ENCODE data around the gene NUDT21. TPM values are rescaled to one million over a fixed set of nuclear protein-coding genes. Genes with fewer than 3 reads are reported as not detected.

Gene NUDT21
- total and polyA plus RNA-seq, 8 donors = 7.9 to 57.6 (median 46.8) TPM

DNA sequence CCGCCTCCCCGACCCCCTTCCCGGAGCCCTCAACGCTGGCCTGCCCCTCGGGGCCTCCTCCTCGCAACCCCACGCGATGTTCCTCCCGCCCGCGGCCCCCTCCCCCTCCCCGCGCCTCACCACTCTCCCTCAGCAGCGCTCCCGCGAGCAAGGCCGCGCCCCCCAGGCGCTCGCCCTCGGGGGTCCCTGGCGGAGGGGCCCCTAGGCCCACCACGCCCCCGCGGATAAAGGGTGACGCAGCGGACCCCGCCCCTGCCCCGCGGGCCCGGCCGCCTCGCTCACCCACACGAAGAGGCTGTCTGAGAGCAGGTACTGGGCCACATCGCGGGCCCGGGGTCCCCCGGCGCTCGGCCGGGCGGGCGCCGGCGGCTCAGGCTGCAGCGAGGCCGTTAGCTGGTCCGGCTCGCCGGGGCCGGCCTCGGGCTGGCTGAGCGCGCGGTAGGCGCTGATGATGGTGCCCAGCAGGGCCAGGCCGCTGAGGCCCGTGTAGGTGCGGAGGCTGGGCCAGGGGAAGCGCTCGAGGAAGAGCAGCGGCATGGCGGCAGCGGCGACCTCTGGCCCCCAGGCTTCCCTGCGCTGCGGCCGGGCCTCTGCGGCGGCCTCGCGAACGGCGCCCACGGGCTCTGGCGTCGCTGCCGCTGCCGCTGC is 26.2 kb downstream of the NUDT21 start:
- peak; percentile 34 to 64 (median 47) for ATAC-seq
- TF ChIP-seq, protein P1, sequence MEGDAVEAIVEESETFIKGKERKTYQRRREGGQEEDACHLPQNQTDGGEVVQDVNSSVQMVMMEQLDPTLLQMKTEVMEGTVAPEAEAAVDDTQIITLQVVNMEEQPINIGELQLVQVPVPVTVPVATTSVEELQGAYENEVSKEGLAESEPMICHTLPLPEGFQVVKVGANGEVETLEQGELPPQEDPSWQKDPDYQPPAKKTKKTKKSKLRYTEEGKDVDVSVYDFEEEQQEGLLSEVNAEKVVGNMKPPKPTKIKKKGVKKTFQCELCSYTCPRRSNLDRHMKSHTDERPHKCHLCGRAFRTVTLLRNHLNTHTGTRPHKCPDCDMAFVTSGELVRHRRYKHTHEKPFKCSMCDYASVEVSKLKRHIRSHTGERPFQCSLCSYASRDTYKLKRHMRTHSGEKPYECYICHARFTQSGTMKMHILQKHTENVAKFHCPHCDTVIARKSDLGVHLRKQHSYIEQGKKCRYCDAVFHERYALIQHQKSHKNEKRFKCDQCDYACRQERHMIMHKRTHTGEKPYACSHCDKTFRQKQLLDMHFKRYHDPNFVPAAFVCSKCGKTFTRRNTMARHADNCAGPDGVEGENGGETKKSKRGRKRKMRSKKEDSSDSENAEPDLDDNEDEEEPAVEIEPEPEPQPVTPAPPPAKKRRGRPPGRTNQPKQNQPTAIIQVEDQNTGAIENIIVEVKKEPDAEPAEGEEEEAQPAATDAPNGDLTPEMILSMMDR (IDR thresholded peaks at IDR 0.05) = no peak
- H3K4me3 ChIP-seq = peak overlapping the region; percentile 93 to 99 (median 96)
- DNase-seq = peak; percentile 27 to 79 (median 55)
- no peaks in the 10 kb centered on the region for H3K27me3 ChIP-seq
- 1% methylated on average over 49 to 79 of the region's 79 CpGs for WGBS, 2 donors
- H3K4me1 ChIP-seq = peaks cover 20 to 31% (median 23%) of the 10 kb centered on the region in 3 donors
- no peak for FAIRE-seq
- intact Hi-C loops (cut with DNase I) = no loop called here
- no peaks in the 10 kb centered on the region for H3K36me3 ChIP-seq
- H3K27ac ChIP-seq = peak overlapping the region; percentile 70 to 80 (median 76)
- no peaks in the 10 kb centered on the region for H3K9me3 ChIP-seq

DNA sequence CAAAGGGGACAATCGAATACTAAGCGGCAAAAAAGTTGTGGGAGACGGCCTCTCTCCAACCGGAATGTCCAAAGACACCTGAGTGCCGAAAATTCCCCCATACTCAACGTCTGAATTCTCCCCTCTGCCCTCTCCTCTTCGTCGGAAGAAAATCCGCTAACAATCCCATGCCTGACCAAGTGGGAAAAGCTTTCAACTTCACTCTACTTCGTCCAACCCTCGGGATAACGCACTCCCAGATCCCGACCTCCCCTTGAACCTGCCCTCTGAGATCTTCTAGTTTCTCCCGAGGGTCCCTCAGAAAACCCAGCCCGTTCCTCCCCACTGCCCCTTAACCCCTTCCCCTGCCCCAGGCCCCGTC is 26.7 kb downstream of the NUDT21 start:
- intact Hi-C loops (cut with DNase I) = no loop called here
- H3K27me3 ChIP-seq = no peaks in the 10 kb centered on the region
- peak overlapping the region; percentile 93 to 99 (median 96) for H3K4me3 ChIP-seq
- no peaks in the 10 kb centered on the region for H3K36me3 ChIP-seq
- peak overlapping the region in 2 of 4 donors; percentile 70 to 80 for H3K27ac ChIP-seq
- WGBS, 2 donors = 0 to 3% methylated on average over 16 of the region's 16 CpGs
- TF ChIP-seq, protein P1 (IDR thresholded peaks at IDR 0.05) = no peak
- no peak for FAIRE-seq
- peak in 1 of 6 donors; percentile 21 for DNase-seq
- peak; percentile 4 to 26 (median 6) for ATAC-seq
- peaks cover 21 to 36% (median 23%) of the 10 kb centered on the region in 3 donors for H3K4me1 ChIP-seq
- H3K9me3 ChIP-seq = no peaks in the 10 kb centered on the region

DNA sequence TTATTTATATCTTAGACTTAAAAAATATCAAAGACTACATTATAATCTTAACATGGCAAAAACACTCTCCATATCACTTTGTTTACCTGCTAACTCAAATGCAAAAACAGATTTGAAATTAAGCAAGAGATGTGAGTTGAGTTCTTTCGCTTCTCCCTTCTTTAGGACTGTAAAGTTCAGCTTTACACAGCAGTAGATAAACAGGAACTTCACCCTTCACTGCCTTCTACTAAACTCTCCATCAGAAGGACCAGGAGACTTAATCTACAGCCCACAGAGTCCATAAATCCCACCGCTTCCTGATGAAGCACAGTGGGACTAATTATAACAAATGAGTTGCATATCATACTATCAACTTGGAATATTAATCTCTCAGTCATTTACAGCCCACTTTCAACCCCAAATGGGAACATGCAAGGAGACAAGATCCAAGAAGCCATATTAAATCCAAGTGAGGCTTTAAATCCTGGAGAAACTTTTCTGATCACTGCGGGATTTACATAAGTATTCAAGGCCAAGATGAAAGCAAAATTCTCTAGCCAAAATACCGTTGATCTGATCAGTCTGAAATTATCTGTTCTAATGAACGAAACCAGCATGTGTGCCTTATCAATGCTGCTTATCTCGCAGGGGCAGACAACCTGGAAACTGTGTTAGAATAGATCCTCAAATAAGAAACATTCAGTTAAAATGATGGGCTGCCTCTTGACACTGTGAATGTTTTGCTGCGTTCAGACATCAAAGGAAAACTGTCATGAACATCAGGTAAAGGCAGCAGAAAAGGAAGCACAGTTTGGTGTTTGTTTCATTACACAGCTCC is 27.3 kb downstream of the NUDT21 start:
- intact Hi-C loops (cut with DNase I) = no loop called here
- Histone ChIP-seq H3K4me1 (peaks cover 21 to 36% (median 23%) of the 10 kb centered on the region in 3 donors), H3K9me3 (no peaks in the 10 kb centered on the region), H3K4me3 (peak overlapping the region; percentile 93 to 99 (median 96)), H3K36me3 (no peaks in the 10 kb centered on the region), H3K27ac (peak overlapping the region in 2 of 4 donors; percentile 70 to 80), H3K27me3 (no peaks in the 10 kb centered on the region)
- TF ChIP-seq, protein P1 (IDR thresholded peaks at IDR 0.05) = no peak
- no peak for FAIRE-seq
- no peak for DNase-seq
- 15 to 16% methylated on average over 7 of the region's 7 CpGs for WGBS, 2 donors
- ATAC-seq = peak in 1 of 4 donors; percentile 3

DNA sequence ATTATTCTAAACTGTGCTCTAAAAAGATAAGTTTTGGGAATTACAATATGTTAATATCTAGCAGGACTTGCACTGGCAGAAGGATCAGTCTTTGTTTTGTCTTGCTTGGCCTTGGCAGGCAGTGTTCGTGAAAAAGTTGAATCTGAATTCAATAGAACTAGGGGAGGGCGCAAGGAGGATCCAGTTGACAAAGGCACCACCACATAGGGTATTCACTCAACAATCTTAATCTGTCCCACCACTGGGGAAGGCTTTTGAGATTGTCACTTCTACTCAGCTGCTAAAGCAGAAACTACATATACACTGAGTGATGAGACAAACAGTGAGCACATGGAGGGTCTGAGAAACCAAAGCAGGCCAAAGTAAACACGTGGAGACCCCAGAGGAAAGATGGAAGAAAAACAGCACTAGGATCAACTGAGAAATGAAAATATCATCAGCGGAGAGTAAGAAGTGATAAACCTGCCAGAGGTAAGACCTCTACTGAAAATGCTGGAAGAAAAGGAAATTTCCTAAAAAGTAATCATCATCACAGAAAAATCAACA is 28.2 kb downstream of the NUDT21 start:
- H3K9me3 ChIP-seq = no peaks in the 10 kb centered on the region
- ATAC-seq (no peak), DNase-seq (no peak), FAIRE-seq (no peak)
- intact Hi-C loops (cut with DNase I) = no loop called here
- no peaks in the 10 kb centered on the region for H3K27me3 ChIP-seq
- H3K4me3 ChIP-seq = no peak overlapping the region
- H3K36me3 ChIP-seq = no peaks in the 10 kb centered on the region
- TF ChIP-seq, protein P1 (IDR thresholded peaks at IDR 0.05) = no peak
- H3K27ac ChIP-seq = no peak overlapping the region
- H3K4me1 ChIP-seq = peaks cover 21 to 36% (median 23%) of the 10 kb centered on the region in 3 donors
- WGBS, 2 donors = 61 to 65% methylated on average over 4 of the region's 4 CpGs

Measured in pancreas (tissue), 10 donors.